IPS-NIHi7 (cell line): Measurements from ENCODE around the gene MUC22.
A peak's percentile ranks its signal among the peaks of the same experiment; 100 is the strongest.
"Not testable (repeated sequence)": the region's sequence is repeated elsewhere in the genome, so short reads cannot be mapped to it uniquely, and the experiment has no call there.

Experiments
- DNase-seq: peaks from one replicate; pipeline ENCODE4 v3.0.0; 2012; ENCODE audit warnings: mixed read lengths; ENCODE audit errors: extremely low spot score

MUC22 gene

GRCh38 chr6:31010393-31011060 lies at the start of gene MUC22:
Gene MUC22 (plus strand): TSS chr6:31010474. CDS start chr6:31010707, 233 bp downstream.
- no peak for DNase-seq

- DNase-seq: no peak
These were observed 49.2 kb upstream of the MUC22 start for GRCh38 chr6:30960907-30961673.

GRCh38 chr6:30962716-30963115 lies 47.6 kb upstream of the MUC22 start:
- no peak for DNase-seq

GRCh38 chr6:30963641-30964040 lies 46.6 kb upstream of the MUC22 start:
- DNase-seq: no peak

GRCh38 chr6:30964075-30964474 lies 46.2 kb upstream of the MUC22 start:
- DNase-seq: no peak

GRCh38 chr6:30965140-30965601 lies 45.1 kb upstream of the MUC22 start:
- DNase-seq: no peak

- no peak for DNase-seq
These were observed 44.1 kb upstream of the MUC22 start for GRCh38 chr6:30966154-30966553.

GRCh38 chr6:30969171-30969570 lies 41.1 kb upstream of the MUC22 start:
- DNase-seq: not testable (repeated sequence)

- no peak for DNase-seq
These were observed 39.3 kb upstream of the MUC22 start for GRCh38 chr6:30970946-30971345.

- no peak for DNase-seq
These were observed 37.5 kb upstream of the MUC22 start for GRCh38 chr6:30972816-30973215.

- peak; percentile 43 for DNase-seq
These were observed 35.6 kb upstream of the MUC22 start for GRCh38 chr6:30974490-30975252.

GRCh38 chr6:30979141-30979540 lies 31.1 kb upstream of the MUC22 start:
- no peak for DNase-seq

- DNase-seq: no peak
These were observed 30.6 kb upstream of the MUC22 start for GRCh38 chr6:30979690-30980089.

GRCh38 chr6:30981942-30982772 lies 28.1 kb upstream of the MUC22 start:
- DNase-seq: peak; percentile 86

GRCh38 chr6:30983439-30983838 lies 26.8 kb upstream of the MUC22 start, which contains the start of gene MUC21:
Gene MUC21 (plus strand): TSS chr6:30983718. CDS start chr6:30983959, 241 bp downstream.
- no peak for DNase-seq

- no peak for DNase-seq
These were observed 24.8 kb upstream of the MUC22 start for GRCh38 chr6:30985490-30985889.

GRCh38 chr6:30987304-30987703 lies 23.0 kb upstream of the MUC22 start:
- DNase-seq: no peak

GRCh38 chr6:30988209-30988825 lies 22.0 kb upstream of the MUC22 start:
- DNase-seq: peak; percentile 39

- DNase-seq: no peak
These were observed 19.7 kb upstream of the MUC22 start for GRCh38 chr6:30990422-30991086.

GRCh38 chr6:30991891-30992290 lies 18.4 kb upstream of the MUC22 start:
- DNase-seq: no peak
